Ovary (tissue), 9 donors: ENCODE data around the gene CFAP43. TPM values are rescaled to one million over a fixed set of nuclear protein-coding genes. Genes with fewer than 3 reads are reported as not detected.

Source experiments
- DNase-seq, 5 donors: peaks; one replicate each; pipeline ENCODE4 v3.0.0-alpha.2; 2019 to 2020
- H3K27ac ChIP-seq, 2 donors: fragments of 200-600 bp; one replicate each; pipeline versions ENCODE4 v1.5.1 to v1.8.0; 2019 to 2022
- H3K27me3 ChIP-seq: fragments of 200-600 bp; one replicate; pipeline ENCODE4 v1.8.0; 2022
- H3K36me3 ChIP-seq: fragments of 200-600 bp; sonication (generic); one replicate; pipeline ENCODE4 v1.5.1; 2019
- H3K4me1 ChIP-seq: one replicate; pipeline ENCODE4 v1.8.1; 2013; ENCODE audit warnings: mild to moderate bottlenecking, moderate library complexity; ENCODE audit not compliant: insufficient read depth
- H3K4me3 ChIP-seq: fragments of 200-600 bp; sonication (generic); one replicate; pipeline ENCODE4 v1.5.1; 2017
- H3K9me3 ChIP-seq, 2 donors: fragments of 200-600 bp in 1 of 2; sonication (generic) in 1 of 2; one replicate each; pipeline versions ENCODE4 v1.5.1 to v1.8.1; 2013 to 2019; ENCODE audit warnings: mild to moderate bottlenecking in 1 of 2, moderate library complexity in 1 of 2
- EP300 ChIP-seq: sonication (generic); formaldehyde crosslinking; IDR thresholded peaks from one replicate; pipeline ENCODE4 v1.6.1; 2017; ENCODE audit warnings: antibody characterized with exemption
- POLR2A ChIP-seq: fragments of 450-650 bp; IDR thresholded peaks from one replicate; pipeline ENCODE4 v1.6.1; 2017; ENCODE audit warnings: antibody characterized with exemption, mild to moderate bottlenecking, moderate library complexity
- WGBS, 3 donors: extraction: QIAGEN DNeasy Blood & Tissue Kit in 1 of 3; methylation state at CpG; one replicate each; pipeline versions ENCODE4 v1.1.5 to v1.1.7; 2013 to 2017; 5-methylcytosine and 5-hydroxymethylcytosine counted together
- intact Hi-C, 4 donors: fragments of 100-400 bp; cut with DNase I; formaldehyde crosslinking; loops; one replicate each; pipeline versions ENCODE4 v1.11.0 to v1.15.1; 2022 to 2023
- polyA plus RNA-seq, 2 donors: library from polyadenylated mRNA; stranded (reverse); fragments of 200-250 nt in 1 of 2; fragments of 350-450 nt in 1 of 2; fragmentation: Illumina TruSeq in 1 of 2; extraction: RNeasy Lipid Tissue Mini Kit (QIAGEN cat#74804) in 1 of 2; gene quantifications; one replicate each; pipeline ENCODE4 v1.2.3, GENCODE V29; 2013 to 2014
- total RNA-seq, 7 donors: library from RNA; depleted of rRNA in 2 of 7; stranded (reverse); fragments of >200 nt in 2 of 7; fragmentation: NEBNext Ultra II Directional in 3 of 7; extraction: Animal tissue kit (Norgen Biotek cat#: 25700) in 3 of 7; gene quantifications; one replicate each; pipeline versions ENCODE4 v1.1.0 to v1.2.4, GENCODE V29; 2016 to 2023
- TF ChIP-seq, protein P1 (sequence below), 3 donors: fragments of 450-650 bp in 2 of 3; fragments of 200-600 bp in 1 of 3; IDR thresholded peaks; one replicate each; pipeline versions ENCODE4 v1.5.1 to v1.8.0; 2016 to 2022; ENCODE audit warnings: antibody characterized with exemption in 3 of 3, mild to moderate bottlenecking in 1 of 3
- donor health status: DM: no; HTN: no; CAD: no; lungs with moderate emphysema.
- donor health status: DM: no; HTN: no; CAD: no.
- donor health status: Bipolar disorder and iron deficiency.
- donor health status: DM: yes; HTN: yes; CAD: no.
- donor health status: DM: no; HTN: no; CAD: no.
- donor health status: DM: yes; HTN: yes; CAD: no.

Gene CFAP43
- total and polyA plus RNA-seq, 9 donors = 1.1 to 58.6 (median 2.6) TPM

DNA sequence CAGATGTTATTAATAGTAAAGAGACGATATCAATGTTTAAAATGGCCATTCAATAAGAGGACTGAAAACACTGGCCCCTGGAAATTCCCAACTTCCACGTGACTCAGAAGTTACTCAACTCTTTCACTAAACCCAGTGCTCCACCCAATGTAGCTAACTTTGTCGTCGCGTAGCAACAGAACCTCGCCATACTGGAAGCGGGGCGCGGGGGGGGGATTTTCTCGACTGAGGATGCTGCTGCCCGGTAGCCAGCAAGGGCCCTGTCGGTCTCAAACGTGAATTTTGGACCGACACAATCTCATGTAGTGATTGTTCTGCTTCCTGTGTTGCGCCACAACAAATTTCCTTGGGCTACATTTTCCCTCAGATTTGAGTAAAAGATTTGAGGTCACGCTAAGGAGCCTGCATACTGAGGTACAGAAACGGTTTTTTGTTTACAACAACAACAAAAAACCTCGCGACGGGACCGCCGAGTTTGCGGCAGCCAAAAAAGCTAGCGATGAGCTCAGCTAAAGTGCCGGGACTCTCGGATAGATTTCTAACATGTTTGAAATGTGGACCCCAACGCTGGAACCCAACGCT lies 111.2 kb downstream of the CFAP43 start:
- Histone ChIP-seq H3K36me3 (no peaks in the 10 kb centered on the region), H3K9me3 (no peaks in the 10 kb centered on the region), H3K27ac (peak overlapping the region; percentile 84 to 99), H3K4me1 (peaks cover 2% of the 10 kb centered on the region), H3K4me3 (peak overlapping the region; percentile 80), H3K27me3 (no peaks in the 10 kb centered on the region)
- TF ChIP-seq POLR2A (peak; percentile 84), EP300 (peak; percentile 41)
- TF ChIP-seq, protein P1, sequence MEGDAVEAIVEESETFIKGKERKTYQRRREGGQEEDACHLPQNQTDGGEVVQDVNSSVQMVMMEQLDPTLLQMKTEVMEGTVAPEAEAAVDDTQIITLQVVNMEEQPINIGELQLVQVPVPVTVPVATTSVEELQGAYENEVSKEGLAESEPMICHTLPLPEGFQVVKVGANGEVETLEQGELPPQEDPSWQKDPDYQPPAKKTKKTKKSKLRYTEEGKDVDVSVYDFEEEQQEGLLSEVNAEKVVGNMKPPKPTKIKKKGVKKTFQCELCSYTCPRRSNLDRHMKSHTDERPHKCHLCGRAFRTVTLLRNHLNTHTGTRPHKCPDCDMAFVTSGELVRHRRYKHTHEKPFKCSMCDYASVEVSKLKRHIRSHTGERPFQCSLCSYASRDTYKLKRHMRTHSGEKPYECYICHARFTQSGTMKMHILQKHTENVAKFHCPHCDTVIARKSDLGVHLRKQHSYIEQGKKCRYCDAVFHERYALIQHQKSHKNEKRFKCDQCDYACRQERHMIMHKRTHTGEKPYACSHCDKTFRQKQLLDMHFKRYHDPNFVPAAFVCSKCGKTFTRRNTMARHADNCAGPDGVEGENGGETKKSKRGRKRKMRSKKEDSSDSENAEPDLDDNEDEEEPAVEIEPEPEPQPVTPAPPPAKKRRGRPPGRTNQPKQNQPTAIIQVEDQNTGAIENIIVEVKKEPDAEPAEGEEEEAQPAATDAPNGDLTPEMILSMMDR (IDR thresholded peaks at IDR 0.05) = no peak
- WGBS, 3 donors = 0 to 1% (median 0%) methylated on average over 28 of the region's 28 CpGs
- intact Hi-C loops = loop anchor here (5.0 to 10.0 kb wide), 3 partner anchors 154 to 236 kb away; partner anchors contain the start of gene SLK (in 1 of the 4)
- peak; percentile 85 to 98 (median 91) for DNase-seq

DNA sequence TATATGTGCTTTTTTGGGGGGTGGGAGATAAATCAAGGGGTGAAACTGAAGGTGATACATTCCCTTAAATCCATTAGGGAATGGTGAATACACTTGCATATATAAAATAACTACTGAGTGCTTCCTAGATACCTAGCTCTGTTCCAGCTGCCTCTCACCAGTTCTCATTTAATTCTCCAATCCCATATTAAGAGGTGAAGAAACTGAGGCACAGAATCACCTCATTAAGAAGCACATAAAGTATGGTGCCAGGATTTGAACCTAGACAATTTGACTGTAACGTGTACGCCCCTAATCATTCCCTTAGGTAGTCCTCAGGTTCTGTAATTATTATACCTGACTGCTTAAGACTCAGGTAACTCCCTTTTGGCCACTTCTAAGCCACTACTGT lies 111.7 kb downstream of the CFAP43 start:
- Histone ChIP-seq H3K27ac (peak overlapping the region; percentile 84 to 99), H3K9me3 (no peaks in the 10 kb centered on the region), H3K36me3 (no peaks in the 10 kb centered on the region), H3K4me3 (peak overlapping the region; percentile 80), H3K4me1 (peaks cover 2% of the 10 kb centered on the region), H3K27me3 (no peaks in the 10 kb centered on the region)
- intact Hi-C loops = loop anchor here (5.0 to 10.0 kb wide), 3 partner anchors 153 to 236 kb away; partner anchors contain the start of gene SLK (in 1 of the 4)
- no peak for DNase-seq
- no peak for TF ChIP-seq EP300
- TF ChIP-seq, protein P1 (IDR thresholded peaks at IDR 0.05) = no peak
- no peak for TF ChIP-seq POLR2A
- WGBS, 3 donors = 18 to 27% (median 22%) methylated on average over 2 of the region's 2 CpGs

DNA sequence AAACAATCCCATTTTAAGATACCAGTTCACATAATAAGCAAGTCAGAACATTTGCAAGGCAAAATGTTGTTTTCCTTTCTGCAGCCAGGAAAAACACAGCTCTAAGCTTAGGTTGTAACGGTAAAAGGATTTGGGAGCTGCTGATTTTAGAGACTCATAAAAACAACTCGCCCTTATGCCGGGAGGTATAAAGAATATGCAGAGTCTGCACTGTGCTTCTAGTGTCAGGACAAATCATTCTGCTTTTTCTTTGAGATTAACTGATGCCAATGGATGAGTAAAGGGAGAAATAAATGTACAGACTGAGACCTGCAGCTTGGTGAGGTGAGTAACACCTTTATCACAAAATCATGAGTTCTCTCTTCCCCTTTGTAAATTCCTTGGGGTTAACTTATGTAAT lies 112.2 kb downstream of the CFAP43 start:
- no peaks in the 10 kb centered on the region for H3K27me3 ChIP-seq
- no peak for DNase-seq
- H3K36me3 ChIP-seq = no peaks in the 10 kb centered on the region
- 6 to 20% (median 9%) methylated on average over 3 of the region's 3 CpGs for WGBS, 3 donors
- intact Hi-C loops = loop anchor here (5.0 to 10.0 kb wide), 3 partner anchors 153 to 235 kb away; partner anchors contain the start of gene SLK (in 1 of the 4)
- TF ChIP-seq POLR2A (no peak), EP300 (no peak)
- TF ChIP-seq, protein P1 (IDR thresholded peaks at IDR 0.05) = no peak
- peaks cover 2% of the 10 kb centered on the region for H3K4me1 ChIP-seq
- H3K4me3 ChIP-seq = no peak overlapping the region
- H3K9me3 ChIP-seq = no peaks in the 10 kb centered on the region
- peak overlapping the region in 1 of 2 donors; percentile 99 for H3K27ac ChIP-seq

DNA sequence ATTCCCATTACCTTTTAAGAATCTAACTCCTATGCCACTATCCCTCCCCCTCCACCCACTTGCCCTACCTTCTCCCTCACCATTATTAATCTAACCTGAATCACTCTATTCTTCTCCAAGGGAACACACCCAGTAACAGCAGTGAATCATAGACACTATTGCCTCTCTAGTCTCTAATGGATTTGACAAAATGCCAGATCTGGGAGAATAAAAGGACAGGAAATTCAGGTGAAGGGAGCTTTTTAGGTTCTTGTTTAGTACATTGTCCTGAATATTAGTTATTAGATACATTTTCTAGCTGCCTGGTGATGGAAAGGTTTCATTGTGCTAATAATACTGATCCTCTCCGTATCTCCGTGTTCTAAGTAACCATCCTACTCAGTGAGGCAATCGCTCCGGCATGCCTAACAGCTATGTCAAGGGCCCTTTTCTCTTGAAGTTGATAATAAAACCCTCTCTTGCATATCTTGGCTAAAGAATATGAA lies 114.3 kb downstream of the CFAP43 start:
- H3K4me1 ChIP-seq = peaks cover 2% of the 10 kb centered on the region
- DNase-seq = no peak
- no peak overlapping the region for H3K27ac ChIP-seq
- H3K4me3 ChIP-seq = no peak overlapping the region
- H3K36me3 ChIP-seq = no peaks in the 10 kb centered on the region
- intact Hi-C loops = no loop called here
- H3K27me3 ChIP-seq = no peaks in the 10 kb centered on the region
- WGBS, 3 donors = 93 to 95% (median 94%) methylated on average over 4 of the region's 4 CpGs
- no peaks in the 10 kb centered on the region for H3K9me3 ChIP-seq
- TF ChIP-seq, protein P1 (IDR thresholded peaks at IDR 0.05) = no peak
- TF ChIP-seq EP300 (no peak), POLR2A (no peak)
